ENCODE results near the gene PLEKHH1.

PLEKHH1 gene

DNA sequence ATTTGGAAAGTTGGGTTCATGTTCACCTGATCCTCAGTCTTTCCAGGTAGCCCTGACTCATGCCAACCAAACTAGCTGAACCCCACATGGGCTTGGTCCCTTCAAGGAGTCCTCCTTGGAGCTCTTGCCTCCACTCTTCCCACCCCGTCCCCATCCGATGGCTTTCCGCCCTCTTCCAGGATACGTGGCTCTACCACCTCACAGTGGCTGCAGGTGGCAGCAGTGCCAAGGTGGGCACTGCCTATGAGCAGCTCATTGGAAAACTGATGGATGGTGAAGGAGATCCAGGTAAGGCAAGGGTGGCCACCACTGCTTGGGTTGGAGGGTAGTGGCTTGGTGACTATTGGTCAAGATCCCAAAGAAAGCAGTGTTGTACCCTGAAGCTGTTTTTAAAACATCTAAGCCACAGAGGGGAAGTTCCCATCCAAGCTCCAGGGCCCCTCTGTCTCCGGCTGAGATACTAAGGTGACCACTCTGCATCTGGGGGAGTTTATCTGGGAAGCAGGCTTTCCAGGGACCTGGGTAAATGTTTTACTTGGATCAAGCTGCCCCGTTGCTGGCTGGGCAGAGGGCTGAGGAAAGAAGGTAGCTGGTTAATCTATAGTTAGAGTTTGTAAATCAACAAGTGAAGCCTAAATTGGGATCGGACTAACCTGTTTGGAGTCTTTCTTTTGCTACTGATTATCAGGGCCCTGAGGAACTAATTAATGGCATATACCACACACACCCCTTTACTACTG, 43.3 kb downstream of the PLEKHH1 start:
- H3K23ac ChIP-seq (ENCODE audit: low read length) = no peak overlapping the region
- WGBS (ENCODE audit: extremely low coverage, insufficient coverage, low lambda C conversion rate) = no CpG with 5 or more reads among the region's 7 CpGs
- H3K36me3 ChIP-seq (ENCODE audit: control insufficient read depth, insufficient read depth, low read length) = peaks cover 3% of the 10 kb centered on the region
- no peaks in the 10 kb centered on the region for H3K4me1 ChIP-seq (ENCODE audit: control insufficient read depth, low read depth, low read length)
- H3K4ac ChIP-seq (ENCODE audit: low read depth, low read length) = no peak overlapping the region
- H3K4me3 ChIP-seq (ENCODE audit: low read length) = no peak overlapping the region
- H3K27ac ChIP-seq (ENCODE audit: low read depth, low read length) = no peak overlapping the region
- no peak overlapping the region for H4K8ac ChIP-seq (ENCODE audit: low read depth, low read length)
- H3K27me3 ChIP-seq (ENCODE audit: insufficient read depth, low read length, poor library complexity) = no peaks in the 10 kb centered on the region
- H2BK15ac ChIP-seq (replicated peaks; ENCODE audit: low read depth) = no peak overlapping the region
- no peaks in the 10 kb centered on the region for H3K79me2 ChIP-seq (ENCODE audit: control insufficient read depth, insufficient read depth, low read length)
- H3K18ac ChIP-seq (ENCODE audit: low read length) = no peak overlapping the region
- no peak overlapping the region for H4K5ac ChIP-seq (ENCODE audit: low read length)
- H3K79me1 ChIP-seq (ENCODE audit: low read length) = no peaks in the 10 kb centered on the region
- no peak for DNase-seq
- no peak overlapping the region for H3K4me2 ChIP-seq (ENCODE audit: low read length)
- no peak overlapping the region for H3K56ac ChIP-seq (ENCODE audit: low read length)
- H2BK5ac ChIP-seq (ENCODE audit: low read length) = no peak overlapping the region
- no peak overlapping the region for H2BK120ac ChIP-seq (ENCODE audit: low read depth, low read length)
- no peak overlapping the region for H3K9ac ChIP-seq (ENCODE audit: low read length)
- no peak overlapping the region for H2AK5ac ChIP-seq (ENCODE audit: low read length)

- Histone ChIP-seq H3K4ac (ENCODE audit: low read depth, low read length) (no peak overlapping the region), H3K27me3 (ENCODE audit: insufficient read depth, low read length, poor library complexity) (no peaks in the 10 kb centered on the region), H3K18ac (ENCODE audit: low read length) (no peak overlapping the region), H3K79me2 (ENCODE audit: control insufficient read depth, insufficient read depth, low read length) (no peaks in the 10 kb centered on the region), H4K8ac (ENCODE audit: low read depth, low read length) (no peak overlapping the region), H3K4me3 (ENCODE audit: low read length) (no peak overlapping the region), H3K56ac (ENCODE audit: low read length) (no peak overlapping the region), H2BK120ac (ENCODE audit: low read depth, low read length) (no peak overlapping the region), H3K36me3 (ENCODE audit: control insufficient read depth, insufficient read depth, low read length) (peaks cover 3% of the 10 kb centered on the region), H3K23ac (ENCODE audit: low read length) (no peak overlapping the region), H3K79me1 (ENCODE audit: low read length) (no peaks in the 10 kb centered on the region), H2BK5ac (ENCODE audit: low read length) (no peak overlapping the region), H3K4me1 (ENCODE audit: control insufficient read depth, low read depth, low read length) (no peaks in the 10 kb centered on the region), H2AK5ac (ENCODE audit: low read length) (no peak overlapping the region), H4K5ac (ENCODE audit: low read length) (no peak overlapping the region), H3K9ac (ENCODE audit: low read length) (no peak overlapping the region), H3K27ac (ENCODE audit: low read depth, low read length) (no peak overlapping the region), H3K4me2 (ENCODE audit: low read length) (no peak overlapping the region), H2BK15ac (replicated peaks; ENCODE audit: low read depth) (no peak overlapping the region)
- no CpG with 5 or more reads among the region's 13 CpGs for WGBS (ENCODE audit: extremely low coverage, insufficient coverage, low lambda C conversion rate)
- DNase-seq = no peak
Observed at GRCh38 chr14:67577181-67577808, 44.2 kb downstream of the PLEKHH1 start.

DNA sequence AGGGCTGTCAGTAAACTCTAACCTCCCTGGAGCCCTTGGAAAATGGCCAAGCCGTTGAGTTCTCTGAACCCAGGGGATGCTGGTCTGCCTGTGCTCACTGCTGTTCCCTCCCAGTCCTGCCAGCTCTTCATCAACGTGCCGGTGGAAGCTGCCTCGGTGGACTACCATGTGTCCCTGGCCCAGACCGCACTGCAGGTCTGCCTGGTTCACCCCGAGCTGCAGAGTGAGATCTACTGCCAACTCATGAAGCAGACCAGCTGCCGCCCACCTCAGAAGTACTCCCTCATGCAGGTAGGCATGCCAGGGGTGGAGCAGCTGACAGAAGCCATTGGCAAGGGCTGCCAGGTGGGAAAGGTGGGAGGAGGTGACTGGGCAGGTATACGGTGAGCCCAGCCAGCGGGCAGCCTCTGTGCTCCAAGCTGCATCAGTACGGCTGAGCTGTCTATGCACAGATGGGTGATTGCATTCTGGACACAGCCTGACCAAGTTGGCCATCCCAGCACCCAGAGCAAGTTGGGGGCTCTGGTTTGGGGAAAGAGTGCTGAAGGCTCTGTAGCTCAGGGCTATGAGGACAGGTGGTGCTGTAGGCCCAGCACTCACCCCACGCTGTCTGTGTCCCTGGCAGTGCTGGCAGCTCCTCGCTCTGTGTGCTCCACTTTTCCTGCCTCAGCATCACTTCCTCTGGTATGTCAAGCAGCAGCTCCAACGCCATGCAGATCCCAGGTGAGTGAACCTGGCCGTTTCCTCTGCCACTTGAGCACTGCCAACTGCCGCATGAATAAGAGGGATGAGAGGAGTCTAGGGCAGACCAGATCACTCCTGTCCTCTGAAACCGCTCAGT, 45.0 kb downstream of the PLEKHH1 start:
- no CpG with 5 or more reads among the region's 16 CpGs for WGBS (ENCODE audit: extremely low coverage, insufficient coverage, low lambda C conversion rate)
- Histone ChIP-seq H3K4ac (ENCODE audit: low read depth, low read length) (no peak overlapping the region), H3K4me3 (ENCODE audit: low read length) (no peak overlapping the region), H2BK15ac (replicated peaks; ENCODE audit: low read depth) (no peak overlapping the region), H4K8ac (ENCODE audit: low read depth, low read length) (no peak overlapping the region), H3K56ac (ENCODE audit: low read length) (no peak overlapping the region), H3K18ac (ENCODE audit: low read length) (no peak overlapping the region), H3K79me2 (ENCODE audit: control insufficient read depth, insufficient read depth, low read length) (no peaks in the 10 kb centered on the region), H4K5ac (ENCODE audit: low read length) (no peak overlapping the region), H3K23ac (ENCODE audit: low read length) (no peak overlapping the region), H3K27me3 (ENCODE audit: insufficient read depth, low read length, poor library complexity) (no peaks in the 10 kb centered on the region), H2BK5ac (ENCODE audit: low read length) (no peak overlapping the region), H2AK5ac (ENCODE audit: low read length) (no peak overlapping the region), H3K79me1 (ENCODE audit: low read length) (no peaks in the 10 kb centered on the region), H3K4me2 (ENCODE audit: low read length) (no peak overlapping the region), H3K27ac (ENCODE audit: low read depth, low read length) (no peak overlapping the region), H2BK120ac (ENCODE audit: low read depth, low read length) (no peak overlapping the region), H3K9ac (ENCODE audit: low read length) (no peak overlapping the region), H3K36me3 (ENCODE audit: control insufficient read depth, insufficient read depth, low read length) (peaks cover 3% of the 10 kb centered on the region), H3K4me1 (ENCODE audit: control insufficient read depth, low read depth, low read length) (no peaks in the 10 kb centered on the region)
- no peak for DNase-seq

GRCh38 chr14:67579040-67579439, 46.0 kb downstream of the PLEKHH1 start:
- H3K4me3 ChIP-seq (ENCODE audit: low read length) = no peak overlapping the region
- H3K18ac ChIP-seq (ENCODE audit: low read length) = no peak overlapping the region
- no peak overlapping the region for H4K8ac ChIP-seq (ENCODE audit: low read depth, low read length)
- DNase-seq = no peak
- whole genome bisulfite sequencing (ENCODE audit: extremely low coverage, insufficient coverage, low lambda C conversion rate) = no CpG with 5 or more reads among the region's 15 CpGs
- H2BK5ac ChIP-seq (ENCODE audit: low read length) = no peak overlapping the region
- H3K27ac ChIP-seq (ENCODE audit: low read depth, low read length) = no peak overlapping the region
- H4K5ac ChIP-seq (ENCODE audit: low read length) = no peak overlapping the region
- H2BK120ac ChIP-seq (ENCODE audit: low read depth, low read length) = no peak overlapping the region
- H3K4me1 ChIP-seq (ENCODE audit: control insufficient read depth, low read depth, low read length) = no peaks in the 10 kb centered on the region
- H3K4me2 ChIP-seq (ENCODE audit: low read length) = no peak overlapping the region
- no peak overlapping the region for H3K4ac ChIP-seq (ENCODE audit: low read depth, low read length)
- no peak overlapping the region for H3K56ac ChIP-seq (ENCODE audit: low read length)
- H3K27me3 ChIP-seq (ENCODE audit: insufficient read depth, low read length, poor library complexity) = no peaks in the 10 kb centered on the region
- H3K36me3 ChIP-seq (ENCODE audit: control insufficient read depth, insufficient read depth, low read length) = peaks cover 3% of the 10 kb centered on the region
- H2BK15ac ChIP-seq (replicated peaks; ENCODE audit: low read depth) = no peak overlapping the region
- H2AK5ac ChIP-seq (ENCODE audit: low read length) = no peak overlapping the region
- H3K9ac ChIP-seq (ENCODE audit: low read length) = no peak overlapping the region
- H3K23ac ChIP-seq (ENCODE audit: low read length) = no peak overlapping the region
- no peaks in the 10 kb centered on the region for H3K79me2 ChIP-seq (ENCODE audit: control insufficient read depth, insufficient read depth, low read length)
- H3K79me1 ChIP-seq (ENCODE audit: low read length) = no peaks in the 10 kb centered on the region

DNA sequence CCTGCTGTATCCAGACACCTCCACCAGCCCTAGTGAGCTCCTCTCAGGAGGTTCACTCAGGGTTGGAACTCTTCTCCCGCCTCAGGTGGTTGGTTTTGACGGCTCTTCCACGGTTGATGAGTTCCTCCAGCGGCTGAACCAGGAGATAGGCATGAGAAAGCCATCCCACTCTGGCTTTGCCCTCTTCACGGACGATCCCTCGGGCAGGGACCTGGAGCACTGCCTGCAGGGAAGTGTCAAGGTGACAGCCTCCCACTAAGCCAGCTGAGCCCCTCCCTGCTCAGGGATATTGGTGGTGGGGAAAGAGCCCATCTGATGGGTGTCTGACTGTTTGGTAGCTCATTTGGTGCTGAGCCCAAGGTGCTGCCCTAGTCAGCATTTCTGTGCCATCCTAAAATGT, 46.5 kb downstream of the PLEKHH1 start:
- Histone ChIP-seq H2BK120ac (ENCODE audit: low read depth, low read length) (no peak overlapping the region), H3K36me3 (ENCODE audit: control insufficient read depth, insufficient read depth, low read length) (peaks cover 3% of the 10 kb centered on the region), H3K79me2 (ENCODE audit: control insufficient read depth, insufficient read depth, low read length) (no peaks in the 10 kb centered on the region), H3K27me3 (ENCODE audit: insufficient read depth, low read length, poor library complexity) (no peaks in the 10 kb centered on the region), H3K9ac (ENCODE audit: low read length) (no peak overlapping the region), H3K23ac (ENCODE audit: low read length) (no peak overlapping the region), H4K5ac (ENCODE audit: low read length) (no peak overlapping the region), H3K79me1 (ENCODE audit: low read length) (no peaks in the 10 kb centered on the region), H3K56ac (ENCODE audit: low read length) (no peak overlapping the region), H3K4ac (ENCODE audit: low read depth, low read length) (no peak overlapping the region), H3K18ac (ENCODE audit: low read length) (no peak overlapping the region), H4K8ac (ENCODE audit: low read depth, low read length) (no peak overlapping the region), H2BK5ac (ENCODE audit: low read length) (no peak overlapping the region), H3K4me3 (ENCODE audit: low read length) (no peak overlapping the region), H3K4me1 (ENCODE audit: control insufficient read depth, low read depth, low read length) (no peaks in the 10 kb centered on the region), H3K27ac (ENCODE audit: low read depth, low read length) (no peak overlapping the region), H2BK15ac (replicated peaks; ENCODE audit: low read depth) (no peak overlapping the region), H2AK5ac (ENCODE audit: low read length) (no peak overlapping the region), H3K4me2 (ENCODE audit: low read length) (no peak overlapping the region)
- no CpG with 5 or more reads among the region's 7 CpGs for WGBS (ENCODE audit: extremely low coverage, insufficient coverage, low lambda C conversion rate)
- no peak for DNase-seq
